Measurements from ENCODE around the gene SBF2.
A peak's percentile ranks its signal among the peaks of the same experiment; 100 is the strongest.

Gene SBF2

GRCh38 chr11:10275714-10276113 is 18.3 kb downstream of the SBF2 start:
- no peaks in the 10 kb centered on the region for H3K36me3 ChIP-seq (ENCODE audit: control insufficient read depth, insufficient read depth, low read length)

GRCh38 chr11:10274726-10275125 is 19.3 kb downstream of the SBF2 start:
- no peak for DNase-seq
- H3K27ac ChIP-seq (ENCODE audit: low read depth, low read length), result no peak overlapping the region
- no peak overlapping the region for H2BK120ac ChIP-seq (ENCODE audit: low read depth, low read length)
- no peaks in the 10 kb centered on the region for H3K79me1 ChIP-seq (ENCODE audit: low read length)
- no peak overlapping the region for H2BK5ac ChIP-seq (ENCODE audit: low read length)
- H2AK5ac ChIP-seq (ENCODE audit: low read length), result no peak overlapping the region
- H3K18ac ChIP-seq (ENCODE audit: low read length), result no peak overlapping the region
- no peak overlapping the region for H3K4me2 ChIP-seq (ENCODE audit: low read length)
- H3K9ac ChIP-seq (ENCODE audit: low read length), result no peak overlapping the region
- H3K79me2 ChIP-seq (ENCODE audit: control insufficient read depth, insufficient read depth, low read length), result peaks cover 2% of the 10 kb centered on the region
- H4K5ac ChIP-seq (ENCODE audit: low read length), result no peak overlapping the region
- no peaks in the 10 kb centered on the region for H3K4me1 ChIP-seq (ENCODE audit: control insufficient read depth, low read depth, low read length)
- H4K8ac ChIP-seq (ENCODE audit: low read depth, low read length), result no peak overlapping the region
- H2BK15ac ChIP-seq (replicated peaks; ENCODE audit: low read depth), result no peak overlapping the region
- H3K23ac ChIP-seq (ENCODE audit: low read length), result no peak overlapping the region
- no peak overlapping the region for H3K4me3 ChIP-seq (ENCODE audit: low read length)
- H3K36me3 ChIP-seq (ENCODE audit: control insufficient read depth, insufficient read depth, low read length), result no peaks in the 10 kb centered on the region
- no peak overlapping the region for H3K4ac ChIP-seq (ENCODE audit: low read depth, low read length)
- no peaks in the 10 kb centered on the region for H3K27me3 ChIP-seq (ENCODE audit: insufficient read depth, low read length, poor library complexity)
- H3K56ac ChIP-seq (ENCODE audit: low read length), result no peak overlapping the region
- no CpG with 5 or more reads among the region's 1 CpG for WGBS (ENCODE audit: extremely low coverage, insufficient coverage, low lambda C conversion rate)

More at GRCh38 chr11:10275714-10276113, 18.3 kb downstream of the SBF2 start:
- no peak overlapping the region for H3K9ac ChIP-seq (ENCODE audit: low read length)
- H3K27me3 ChIP-seq (ENCODE audit: insufficient read depth, low read length, poor library complexity), result no peaks in the 10 kb centered on the region
- no peak overlapping the region for H4K8ac ChIP-seq (ENCODE audit: low read depth, low read length)
- H4K5ac ChIP-seq (ENCODE audit: low read length), result no peak overlapping the region
- H3K56ac ChIP-seq (ENCODE audit: low read length), result no peak overlapping the region
- H3K4ac ChIP-seq (ENCODE audit: low read depth, low read length), result no peak overlapping the region
- H3K4me1 ChIP-seq (ENCODE audit: control insufficient read depth, low read depth, low read length), result no peaks in the 10 kb centered on the region
- H3K4me2 ChIP-seq (ENCODE audit: low read length), result no peak overlapping the region
- no peak overlapping the region for H3K23ac ChIP-seq (ENCODE audit: low read length)
- no peak overlapping the region for H2BK120ac ChIP-seq (ENCODE audit: low read depth, low read length)
- peaks cover 2% of the 10 kb centered on the region for H3K79me2 ChIP-seq (ENCODE audit: control insufficient read depth, insufficient read depth, low read length)
- H3K27ac ChIP-seq (ENCODE audit: low read depth, low read length), result no peak overlapping the region
- H2BK15ac ChIP-seq (replicated peaks; ENCODE audit: low read depth), result no peak overlapping the region
- H3K79me1 ChIP-seq (ENCODE audit: low read length), result no peaks in the 10 kb centered on the region
- no peak overlapping the region for H3K4me3 ChIP-seq (ENCODE audit: low read length)
- no peak overlapping the region for H2AK5ac ChIP-seq (ENCODE audit: low read length)
- DNase-seq, result no peak
- H3K18ac ChIP-seq (ENCODE audit: low read length), result no peak overlapping the region
- no peak overlapping the region for H2BK5ac ChIP-seq (ENCODE audit: low read length)

- Histone ChIP-seq H3K79me2 (ENCODE audit: control insufficient read depth, insufficient read depth, low read length) (peaks cover 2% of the 10 kb centered on the region), H2BK15ac (replicated peaks; ENCODE audit: low read depth) (no peak overlapping the region), H2BK120ac (ENCODE audit: low read depth, low read length) (no peak overlapping the region), H3K79me1 (ENCODE audit: low read length) (no peaks in the 10 kb centered on the region), H3K4ac (ENCODE audit: low read depth, low read length) (no peak overlapping the region), H3K27me3 (ENCODE audit: insufficient read depth, low read length, poor library complexity) (no peaks in the 10 kb centered on the region), H3K4me3 (ENCODE audit: low read length) (no peak overlapping the region), H3K4me2 (ENCODE audit: low read length) (no peak overlapping the region), H3K56ac (ENCODE audit: low read length) (no peak overlapping the region), H4K5ac (ENCODE audit: low read length) (no peak overlapping the region), H3K27ac (ENCODE audit: low read depth, low read length) (no peak overlapping the region), H3K9ac (ENCODE audit: low read length) (no peak overlapping the region), H3K23ac (ENCODE audit: low read length) (no peak overlapping the region), H2AK5ac (ENCODE audit: low read length) (no peak overlapping the region), H3K18ac (ENCODE audit: low read length) (no peak overlapping the region), H3K4me1 (ENCODE audit: control insufficient read depth, low read depth, low read length) (no peaks in the 10 kb centered on the region), H4K8ac (ENCODE audit: low read depth, low read length) (no peak overlapping the region), H3K36me3 (ENCODE audit: control insufficient read depth, insufficient read depth, low read length) (no peaks in the 10 kb centered on the region), H2BK5ac (ENCODE audit: low read length) (no peak overlapping the region)
- DNase-seq, result no peak
Observed at GRCh38 chr11:10273738-10274137, 20.3 kb downstream of the SBF2 start.

- no peaks in the 10 kb centered on the region for H3K27me3 ChIP-seq (ENCODE audit: insufficient read depth, low read length, poor library complexity)
Observed at GRCh38 chr11:10272132-10272531, 21.9 kb downstream of the SBF2 start.

GRCh38 chr11:10268746-10269488 is 25.1 kb downstream of the SBF2 start:
- Histone ChIP-seq H3K27ac (ENCODE audit: low read depth, low read length) (no peak overlapping the region), H2AK5ac (ENCODE audit: low read length) (no peak overlapping the region), H3K9ac (ENCODE audit: low read length) (no peak overlapping the region), H3K18ac (ENCODE audit: low read length) (no peak overlapping the region), H3K23ac (ENCODE audit: low read length) (no peak overlapping the region), H3K27me3 (ENCODE audit: insufficient read depth, low read length, poor library complexity) (no peaks in the 10 kb centered on the region), H3K79me2 (ENCODE audit: control insufficient read depth, insufficient read depth, low read length) (peaks cover 2% of the 10 kb centered on the region), H4K8ac (ENCODE audit: low read depth, low read length) (no peak overlapping the region), H3K4me3 (ENCODE audit: low read length) (no peak overlapping the region), H2BK15ac (replicated peaks; ENCODE audit: low read depth) (no peak overlapping the region), H3K79me1 (ENCODE audit: low read length) (peaks cover 4% of the 10 kb centered on the region), H3K4me1 (ENCODE audit: control insufficient read depth, low read depth, low read length) (no peaks in the 10 kb centered on the region), H3K56ac (ENCODE audit: low read length) (no peak overlapping the region), H2BK120ac (ENCODE audit: low read depth, low read length) (no peak overlapping the region), H2BK5ac (ENCODE audit: low read length) (no peak overlapping the region), H3K36me3 (ENCODE audit: control insufficient read depth, insufficient read depth, low read length) (no peaks in the 10 kb centered on the region), H3K4ac (ENCODE audit: low read depth, low read length) (no peak overlapping the region), H4K5ac (ENCODE audit: low read length) (no peak overlapping the region), H3K4me2 (ENCODE audit: low read length) (no peak overlapping the region)
- no peak for DNase-seq
- WGBS (ENCODE audit: extremely low coverage, insufficient coverage, low lambda C conversion rate), result no CpG with 5 or more reads among the region's 5 CpGs

More at GRCh38 chr11:10272132-10272531, 21.9 kb downstream of the SBF2 start:
- Histone ChIP-seq H4K5ac (ENCODE audit: low read length) (no peak overlapping the region), H3K4ac (ENCODE audit: low read depth, low read length) (peak overlapping the region; percentile 16), H3K79me1 (ENCODE audit: low read length) (no peaks in the 10 kb centered on the region), H2BK120ac (ENCODE audit: low read depth, low read length) (no peak overlapping the region), H3K18ac (ENCODE audit: low read length) (no peak overlapping the region), H3K4me3 (ENCODE audit: low read length) (no peak overlapping the region), H3K36me3 (ENCODE audit: control insufficient read depth, insufficient read depth, low read length) (no peaks in the 10 kb centered on the region), H3K4me2 (ENCODE audit: low read length) (no peak overlapping the region), H3K27ac (ENCODE audit: low read depth, low read length) (no peak overlapping the region), H2BK5ac (ENCODE audit: low read length) (no peak overlapping the region), H4K8ac (ENCODE audit: low read depth, low read length) (no peak overlapping the region), H3K79me2 (ENCODE audit: control insufficient read depth, insufficient read depth, low read length) (peaks cover 2% of the 10 kb centered on the region), H2BK15ac (replicated peaks; ENCODE audit: low read depth) (no peak overlapping the region), H3K56ac (ENCODE audit: low read length) (no peak overlapping the region), H3K9ac (ENCODE audit: low read length) (no peak overlapping the region), H3K4me1 (ENCODE audit: control insufficient read depth, low read depth, low read length) (no peaks in the 10 kb centered on the region), H3K23ac (ENCODE audit: low read length) (no peak overlapping the region), H2AK5ac (ENCODE audit: low read length) (no peak overlapping the region)
- no peak for DNase-seq
- WGBS (ENCODE audit: extremely low coverage, insufficient coverage, low lambda C conversion rate), result 100% methylated on average over 1 of the region's 11 CpGs

- no peak for DNase-seq
Observed at GRCh38 chr11:10267821-10268220, 26.2 kb downstream of the SBF2 start.

More at GRCh38 chr11:10267821-10268220, 26.2 kb downstream of the SBF2 start:
- Histone ChIP-seq H3K27me3 (ENCODE audit: insufficient read depth, low read length, poor library complexity) (no peaks in the 10 kb centered on the region), H3K9ac (ENCODE audit: low read length) (no peak overlapping the region), H2BK5ac (ENCODE audit: low read length) (no peak overlapping the region), H3K79me2 (ENCODE audit: control insufficient read depth, insufficient read depth, low read length) (no peaks in the 10 kb centered on the region), H3K23ac (ENCODE audit: low read length) (no peak overlapping the region), H2AK5ac (ENCODE audit: low read length) (no peak overlapping the region), H2BK15ac (replicated peaks; ENCODE audit: low read depth) (no peak overlapping the region), H3K4ac (ENCODE audit: low read depth, low read length) (no peak overlapping the region), H3K27ac (ENCODE audit: low read depth, low read length) (no peak overlapping the region), H3K4me3 (ENCODE audit: low read length) (no peak overlapping the region), H3K36me3 (ENCODE audit: control insufficient read depth, insufficient read depth, low read length) (no peaks in the 10 kb centered on the region), H3K4me2 (ENCODE audit: low read length) (no peak overlapping the region), H3K56ac (ENCODE audit: low read length) (no peak overlapping the region), H3K4me1 (ENCODE audit: control insufficient read depth, low read depth, low read length) (no peaks in the 10 kb centered on the region), H3K79me1 (ENCODE audit: low read length) (peaks cover 4% of the 10 kb centered on the region), H4K5ac (ENCODE audit: low read length) (no peak overlapping the region), H2BK120ac (ENCODE audit: low read depth, low read length) (no peak overlapping the region), H3K18ac (ENCODE audit: low read length) (no peak overlapping the region), H4K8ac (ENCODE audit: low read depth, low read length) (no peak overlapping the region)
- no CpG with 5 or more reads among the region's 3 CpGs for WGBS (ENCODE audit: extremely low coverage, insufficient coverage, low lambda C conversion rate)
